ENCODE data around the gene ANKZF1. TPM values are rescaled to one million over a fixed set of nuclear protein-coding genes. Genes with fewer than 3 reads are reported as not detected.
A peak's percentile ranks its signal among the peaks of the same experiment; 100 is the strongest.

Gene ANKZF1
- total and polyA plus RNA-seq, 10 of the 15 experiments (the other 5 are each of a cell fraction or from before 2014, with no cell fraction given) = 3.1 to 104 (median 35.0) TPM

DNA sequence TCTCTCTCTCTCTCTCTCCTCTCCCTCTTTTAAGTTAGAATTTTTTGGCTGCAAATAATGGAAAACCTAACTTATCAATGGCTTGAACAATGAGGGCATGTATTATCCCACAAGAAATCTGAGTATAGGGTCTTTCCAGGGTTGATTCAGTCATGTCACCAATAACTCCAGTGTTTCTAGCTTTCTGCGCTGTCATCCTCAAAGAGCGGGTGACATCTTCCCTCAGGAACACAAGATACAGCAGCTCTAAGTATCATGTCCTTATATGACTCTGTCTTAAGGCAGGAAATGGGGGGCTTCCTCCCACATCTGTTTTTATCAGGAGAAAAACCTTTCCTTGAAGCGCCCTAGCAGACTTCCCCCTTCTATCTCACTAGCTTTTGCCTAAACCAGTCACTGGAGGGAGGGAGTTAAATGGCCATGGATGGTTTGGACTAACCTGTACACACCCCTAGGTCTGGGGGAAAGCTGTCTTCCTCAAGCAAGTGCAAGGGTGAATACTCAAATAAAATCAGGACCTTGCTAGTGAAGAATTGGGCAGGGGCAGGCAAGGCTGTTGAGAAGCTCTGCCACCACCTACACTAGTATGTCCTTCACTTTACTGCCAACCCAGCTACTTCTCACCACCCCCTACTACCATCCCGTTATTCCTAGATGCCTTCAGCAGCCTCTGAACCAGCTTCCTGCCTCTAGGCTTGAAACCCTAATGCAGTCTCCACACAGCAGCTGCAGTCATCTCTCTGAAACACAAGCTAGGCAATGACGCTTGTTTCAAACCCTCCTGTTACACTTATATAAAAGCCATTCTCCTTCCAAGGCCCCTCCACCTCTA is 31.6 kb downstream of the ANKZF1 start:
- Histone ChIP-seq H3K9ac (ENCODE audit: control insufficient read depth, insufficient read depth, low read length) (no peak overlapping the region), H3K9me3 (replicated peaks; ENCODE audit: control insufficient read depth, insufficient read depth, low read length) (no peaks in the 10 kb centered on the region), H3K27me3 (replicated peaks in 1 of 2; ENCODE audit: control insufficient read depth in 2 of 2, insufficient read depth in 2 of 2, low read length in 1 of 2) (peaks cover 0 to 4% of the 10 kb centered on the region in 2 experiments; a peak in 1 of 4 replicates), H3K27ac (ENCODE audit: control insufficient read depth, insufficient read depth) (no peak overlapping the region), H3K79me2 (ENCODE audit: control insufficient read depth, insufficient read depth, low read length) (no peaks in the 10 kb centered on the region), H3K36me3 (ENCODE audit: control insufficient read depth in 2 of 2, insufficient read depth in 2 of 2, low read length in 1 of 2) (no peaks in the 10 kb centered on the region), H4K20me1 (ENCODE audit: control insufficient read depth, insufficient read depth) (no peaks in the 10 kb centered on the region), H3K4me2 (ENCODE audit: control insufficient read depth, insufficient read depth) (no peak overlapping the region), H3K4me1 (ENCODE audit: control insufficient read depth, insufficient read depth, low read length) (no peaks in the 10 kb centered on the region), H2AFZ (ENCODE audit: control insufficient read depth, low read depth, low read length) (no peak overlapping the region), H3K4me3 (no peak overlapping the region)
- BruUV-seq (replicated peaks) = no TSS peak
- ChIA-PET CTCF (interaction anchor here (0.8 to 4.2 kb wide), 6 partner anchors 9 to 37 kb away, joined by 3 to 33 read pairs (median 4); partner anchors contain the start of gene DNAJB2), SMC1A (ENCODE audit: uncharacterized antibody, unreplicated experiment) (interaction anchor here (0.6 to 1.8 kb wide), 3 partner anchors 12 to 296 kb away, joined by 3 to 5 read pairs (median 3); no protein-coding TSS in a partner anchor), RAD21 (ENCODE audit: unreplicated experiment) (interaction anchor here (0.7 to 1.4 kb wide), 5 partner anchors 9 to 34 kb away, joined by 3 to 6 read pairs (median 4); partner anchors contain the start of genes ANKZF1 and ATG9A), POLR2A (interaction anchor here (0.9 to 1.0 kb wide), 2 partner anchors 16 to 32 kb away, joined by 3 read pairs; partner anchors contain the start of genes ANKZF1 and ATG9A)
- intact Hi-C loops (cut with micrococcal nuclease; ENCODE audit: unreplicated experiment) = no loop called here
- ATAC-seq (0 out of 3 replicates have a peak, but pooled peaks have one; percentile 23), FAIRE-seq (no peak), DNase-seq (ENCODE audit: low read depth, low spot score) (no peak)
- in situ Hi-C loops (cut with MboI) = no loop called here
- TF ChIP-seq EZH2 (IDR thresholded peaks at IDR 0.05; ENCODE audit: borderline replicate concordance, control insufficient read depth, low read depth, low read length) = no peak
- no peak for TF ChIP-seq SUPT20H (IDR thresholded peaks at IDR 0.05; ENCODE audit: borderline replicate concordance, control insufficient read depth, low read depth, low read length)
- TF ChIP-seq, protein P1, sequence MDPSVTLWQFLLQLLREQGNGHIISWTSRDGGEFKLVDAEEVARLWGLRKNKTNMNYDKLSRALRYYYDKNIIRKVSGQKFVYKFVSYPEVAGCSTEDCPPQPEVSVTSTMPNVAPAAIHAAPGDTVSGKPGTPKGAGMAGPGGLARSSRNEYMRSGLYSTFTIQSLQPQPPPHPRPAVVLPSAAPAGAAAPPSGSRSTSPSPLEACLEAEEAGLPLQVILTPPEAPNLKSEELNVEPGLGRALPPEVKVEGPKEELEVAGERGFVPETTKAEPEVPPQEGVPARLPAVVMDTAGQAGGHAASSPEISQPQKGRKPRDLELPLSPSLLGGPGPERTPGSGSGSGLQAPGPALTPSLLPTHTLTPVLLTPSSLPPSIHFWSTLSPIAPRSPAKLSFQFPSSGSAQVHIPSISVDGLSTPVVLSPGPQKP (IDR thresholded peaks at IDR 0.05; ENCODE audit: low read depth, low read length) = no peak
- TF ChIP-seq SREBF2 (IDR thresholded peaks at IDR 0.05; ENCODE audit: low read length) = no peak
- TF ChIP-seq, protein P2, sequence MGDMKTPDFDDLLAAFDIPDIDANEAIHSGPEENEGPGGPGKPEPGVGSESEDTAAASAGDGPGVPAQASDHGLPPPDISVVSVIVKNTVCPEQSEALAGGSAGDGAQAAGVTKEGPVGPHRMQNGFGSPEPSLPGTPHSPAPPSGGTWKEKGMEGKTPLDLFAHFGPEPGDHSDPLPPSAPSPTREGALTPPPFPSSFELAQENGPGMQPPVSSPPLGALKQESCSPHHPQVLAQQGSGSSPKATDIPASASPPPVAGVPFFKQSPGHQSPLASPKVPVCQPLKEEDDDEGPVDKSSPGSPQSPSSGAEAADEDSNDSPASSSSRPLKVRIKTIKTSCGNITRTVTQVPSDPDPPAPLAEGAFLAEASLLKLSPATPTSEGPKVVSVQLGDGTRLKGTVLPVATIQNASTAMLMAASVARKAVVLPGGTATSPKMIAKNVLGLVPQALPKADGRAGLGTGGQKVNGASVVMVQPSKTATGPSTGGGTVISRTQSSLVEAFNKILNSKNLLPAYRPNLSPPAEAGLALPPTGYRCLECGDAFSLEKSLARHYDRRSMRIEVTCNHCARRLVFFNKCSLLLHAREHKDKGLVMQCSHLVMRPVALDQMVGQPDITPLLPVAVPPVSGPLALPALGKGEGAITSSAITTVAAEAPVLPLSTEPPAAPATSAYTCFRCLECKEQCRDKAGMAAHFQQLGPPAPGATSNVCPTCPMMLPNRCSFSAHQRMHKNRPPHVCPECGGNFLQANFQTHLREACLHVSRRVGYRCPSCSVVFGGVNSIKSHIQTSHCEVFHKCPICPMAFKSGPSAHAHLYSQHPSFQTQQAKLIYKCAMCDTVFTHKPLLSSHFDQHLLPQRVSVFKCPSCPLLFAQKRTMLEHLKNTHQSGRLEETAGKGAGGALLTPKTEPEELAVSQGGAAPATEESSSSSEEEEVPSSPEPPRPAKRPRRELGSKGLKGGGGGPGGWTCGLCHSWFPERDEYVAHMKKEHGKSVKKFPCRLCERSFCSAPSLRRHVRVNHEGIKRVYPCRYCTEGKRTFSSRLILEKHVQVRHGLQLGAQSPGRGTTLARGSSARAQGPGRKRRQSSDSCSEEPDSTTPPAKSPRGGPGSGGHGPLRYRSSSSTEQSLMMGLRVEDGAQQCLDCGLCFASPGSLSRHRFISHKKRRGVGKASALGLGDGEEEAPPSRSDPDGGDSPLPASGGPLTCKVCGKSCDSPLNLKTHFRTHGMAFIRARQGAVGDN (IDR thresholded peaks at IDR 0.05) = no peak
- no peak for TF ChIP-seq RFX5 (IDR thresholded peaks at IDR 0.05; ENCODE audit: low read depth, low read length)
- WGBS (ENCODE audit: insufficient coverage, insufficient replicate concordance, low lambda C conversion rate, missing lambda C conversion rate) = 50% methylated on average over 5 of the region's 5 CpGs
